Aorta (tissue), 5 donors: ENCODE measurements around the gene PPP5C. TPM values are rescaled to one million over a fixed set of nuclear protein-coding genes. Genes with fewer than 3 reads are reported as not detected.
"Not testable (repeated sequence)": the region's sequence is repeated elsewhere in the genome, so short reads cannot be mapped to it uniquely, and the experiment has no call there.

Experiments
- ATAC-seq: fragments of 200-7000 bp; cut with Tn5 transposase; one replicate; pipeline ENCODE4 v1.9.1; 2022; ENCODE audit warnings: moderate library complexity; ENCODE audit not compliant: low FRiP score
- DNase-seq, 2 donors: peaks; one replicate each; pipeline ENCODE4 v3.0.0-alpha.2; 2020
- H3K27ac ChIP-seq, 2 donors: one replicate each; pipeline ENCODE4 v1.5.1; 2013; ENCODE audit warnings: low read length in 2 of 2, mild to moderate bottlenecking in 2 of 2, moderate library complexity in 2 of 2, control low read depth in 1 of 2, inconsistent platforms in 1 of 2, low read depth in 1 of 2
- H3K27me3 ChIP-seq, 2 donors: one replicate each; pipeline ENCODE4 v1.6.1; 2013; ENCODE audit warnings: control low read depth in 1 of 2, low read length in 1 of 2, mild to moderate bottlenecking in 1 of 2, moderate library complexity in 1 of 2; ENCODE audit not compliant: insufficient read depth in 2 of 2, control insufficient read depth in 1 of 2
- H3K36me3 ChIP-seq, 2 donors: one replicate each; pipeline ENCODE4 v1.6.1; 2013; ENCODE audit warnings: control low read depth in 1 of 2, low read length in 1 of 2, mild to moderate bottlenecking in 1 of 2; ENCODE audit not compliant: insufficient read depth in 2 of 2, control insufficient read depth in 1 of 2
- H3K4me1 ChIP-seq, 2 donors: one replicate each; pipeline ENCODE4 v1.6.1; 2013; ENCODE audit warnings: low read length in 2 of 2, control low read depth in 1 of 2, mild to moderate bottlenecking in 1 of 2, moderate library complexity in 1 of 2; ENCODE audit not compliant: insufficient read depth in 2 of 2, control insufficient read depth in 1 of 2
- H3K4me3 ChIP-seq, 2 donors: one replicate each; pipeline ENCODE4 v1.5.1; 2013; ENCODE audit warnings: low read length in 2 of 2, control low read depth in 1 of 2, mild to moderate bottlenecking in 1 of 2
- H3K9me3 ChIP-seq: one replicate; pipeline ENCODE4 v1.6.1; 2013; ENCODE audit warnings: mild to moderate bottlenecking, low read length; ENCODE audit not compliant: control insufficient read depth
- WGBS, 2 donors: extraction: QIAGEN DNeasy Blood & Tissue Kit; methylation state at CpG; one replicate each; pipeline ENCODE4 v1.1.7; 2013; 5-methylcytosine and 5-hydroxymethylcytosine counted together
- intact Hi-C, 2 donors: fragments of 100-400 bp; cut with DNase I; formaldehyde crosslinking; loops; one replicate each; pipeline versions ENCODE4 v1.14.2 to v1.15.0; 2022
- polyA plus RNA-seq, 2 donors: library from polyadenylated mRNA; stranded (reverse); fragments of 200-250 nt; gene quantifications; one replicate each; pipeline ENCODE4 v1.2.3, GENCODE V29; 2013
- total RNA-seq, 2 donors: library from RNA; stranded (reverse); fragmentation: NEBNext Ultra II Directional; extraction: Animal tissue kit (Norgen Biotek cat#: 25700); gene quantifications; one replicate each; pipeline ENCODE4 v1.2.1, GENCODE V29; 2021
- donor health status: healthy with polysubstance abuse.
- donor health status: Bipolar disorder and iron deficiency.
- donor health status: DM: no; HTN: no; CAD: no.
- donor health status: DM: no; HTN: no; CAD: no.
- donor health status: DM: yes; HTN: yes; CAD: no.

PPP5C gene
- total and polyA plus RNA-seq, 4 donors: 23.0 to 63.7 (median 58.5) TPM

GRCh38 chr19:46411088-46411924 is 64.4 kb downstream of the PPP5C start:
- Histone ChIP-seq H3K4me1 (no peaks in the 10 kb centered on the region), H3K36me3 (no peaks in the 10 kb centered on the region), H3K4me3 (peak overlapping the region; percentile 43), H3K9me3 (no peaks in the 10 kb centered on the region), H3K27ac (peak overlapping the region in 1 of 2 donors; percentile 13), H3K27me3 (no peaks in the 10 kb centered on the region)
- intact Hi-C loops: no loop called here
- ATAC-seq (no peak), DNase-seq (no peak)
- WGBS, 2 donors: 10 to 13% methylated on average over 13 of the region's 13 CpGs

GRCh38 chr19:46411925-46412649 is 65.2 kb downstream of the PPP5C start:
- Histone ChIP-seq H3K27ac (peak overlapping the region in 1 of 2 donors; percentile 26), H3K27me3 (no peaks in the 10 kb centered on the region), H3K36me3 (no peaks in the 10 kb centered on the region), H3K4me3 (peak overlapping the region; percentile 43), H3K9me3 (no peaks in the 10 kb centered on the region), H3K4me1 (no peaks in the 10 kb centered on the region)
- no peak for ATAC-seq
- intact Hi-C loops: no loop called here
- DNase-seq: no peak
- 4 to 6% methylated on average over 52 to 54 of the region's 54 CpGs for WGBS, 2 donors

- Histone ChIP-seq H3K4me3 (peak overlapping the region; percentile 43), H3K36me3 (no peaks in the 10 kb centered on the region), H3K27me3 (no peaks in the 10 kb centered on the region), H3K9me3 (no peaks in the 10 kb centered on the region), H3K27ac (peak overlapping the region; percentile 26 to 32), H3K4me1 (no peaks in the 10 kb centered on the region)
- no peak for DNase-seq
- WGBS, 2 donors: 0 to 2% methylated on average over 29 of the region's 29 CpGs
- no peak for ATAC-seq
- intact Hi-C loops: no loop called here
Observed at GRCh38 chr19:46412650-46413261, 65.9 kb downstream of the PPP5C start.

DNA sequence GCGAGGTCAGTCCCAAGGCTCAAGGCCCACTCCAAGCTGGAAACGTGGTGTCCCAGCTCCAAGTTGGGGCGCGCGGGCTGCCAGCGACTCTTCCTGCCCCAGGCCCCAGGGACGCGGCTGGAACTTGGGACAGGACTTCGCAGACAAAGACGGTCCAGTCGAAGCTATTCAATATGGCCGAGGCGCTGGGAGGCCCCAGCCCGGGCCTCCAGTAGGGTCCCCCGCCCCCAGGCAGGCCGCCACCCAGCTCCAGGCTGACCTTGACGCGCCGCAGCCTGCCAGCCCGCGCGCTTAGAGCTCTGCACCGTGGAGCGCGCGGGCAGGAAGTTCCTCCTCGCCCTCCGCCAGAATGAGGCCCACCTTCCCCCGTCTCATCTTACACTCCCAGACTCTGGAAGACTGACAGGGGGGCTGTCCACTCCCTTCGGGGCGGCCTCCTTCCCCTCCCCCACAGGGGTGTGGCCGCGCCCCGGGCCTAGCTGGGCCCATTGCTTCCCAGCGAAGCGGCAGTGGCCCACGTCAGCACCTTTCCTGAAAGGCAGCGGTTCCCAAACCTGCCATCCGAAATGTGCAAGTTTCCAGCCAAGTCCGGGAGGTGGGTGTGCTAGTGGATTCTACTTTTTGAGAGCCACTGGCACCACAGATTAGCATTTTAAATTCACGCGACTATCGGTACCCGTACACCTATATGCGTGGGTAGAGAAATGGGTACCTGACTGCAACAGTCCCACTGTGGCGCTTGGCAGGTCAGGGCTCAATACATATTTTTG is 66.6 kb downstream of the PPP5C start, which contains the start of gene CCDC8:
Gene CCDC8, minus strand, starts transcription at position 303 of the 770 bp plus-strand sequence. CDS start 754 bp downstream, outside the sequence.
- H3K36me3 ChIP-seq: no peaks in the 10 kb centered on the region
- DNase-seq (peak; percentile 91 to 92), ATAC-seq (peak; percentile 90)
- intact Hi-C loops: no loop called here
- WGBS, 2 donors: 3 to 6% methylated on average over 44 to 46 of the region's 46 CpGs
- no peaks in the 10 kb centered on the region for H3K27me3 ChIP-seq
- peak within 1 kb of the TSS; percentile 43 for H3K4me3 ChIP-seq
- no peaks in the 10 kb centered on the region for H3K9me3 ChIP-seq
- no peaks in the 10 kb centered on the region for H3K4me1 ChIP-seq
- H3K27ac ChIP-seq: peak within 1 kb of the TSS; percentile 29 to 32

GRCh38 chr19:46414899-46415298 is 68.0 kb downstream of the PPP5C start:
- ATAC-seq, H3K27me3 ChIP-seq, intact Hi-C loops, H3K27ac ChIP-seq, DNase-seq, H3K9me3 ChIP-seq, H3K36me3 ChIP-seq, H3K4me3 ChIP-seq, H3K4me1 ChIP-seq: not testable (repeated sequence)
- 95 to 96% methylated on average over 22 of the region's 22 CpGs for WGBS, 2 donors

DNA sequence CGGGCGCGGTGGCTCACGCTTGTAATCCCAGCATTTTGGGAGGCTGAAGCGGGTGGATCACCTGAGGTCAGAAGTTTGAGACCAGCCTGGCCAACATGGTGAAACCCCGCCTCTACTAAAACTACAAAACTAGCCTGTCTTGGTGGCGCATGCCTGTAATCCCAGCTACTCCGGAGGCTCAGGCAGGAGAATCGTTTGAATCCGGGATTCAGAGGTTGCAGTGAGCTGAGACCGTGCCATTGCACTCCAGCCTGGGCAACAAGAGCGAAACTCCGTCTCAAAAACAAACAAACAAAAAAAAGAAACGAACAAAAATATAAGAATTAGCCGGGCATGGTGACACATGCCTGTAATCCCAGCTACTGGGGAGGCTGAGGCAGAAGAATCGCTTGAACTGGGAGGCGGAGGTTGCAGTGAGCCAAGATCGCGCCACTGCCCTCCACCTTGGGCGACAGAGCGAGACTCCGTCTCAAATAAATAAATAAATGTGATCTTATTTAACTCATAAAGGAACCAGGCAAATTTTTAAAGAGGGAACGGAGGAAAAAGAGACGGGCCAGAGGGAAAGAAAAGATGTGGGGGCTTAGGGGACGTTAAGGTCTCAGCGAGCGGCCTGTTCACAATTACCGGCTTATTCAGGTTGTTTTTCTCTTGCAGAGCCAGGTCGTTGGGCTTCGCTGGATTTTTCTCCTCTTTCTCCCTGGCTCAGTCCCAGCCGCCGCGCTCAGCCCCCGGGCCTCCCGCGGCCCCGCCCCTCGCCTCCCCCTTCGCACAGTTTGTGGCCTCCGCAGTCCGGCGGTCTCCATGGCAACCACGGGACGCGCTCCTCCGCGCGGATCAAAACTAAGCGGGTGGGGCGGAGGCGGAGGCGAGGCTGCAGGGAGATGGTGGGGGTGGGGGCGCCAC is 69.2 kb downstream of the PPP5C start:
- 19 to 22% methylated on average over 52 to 53 of the region's 53 CpGs for WGBS, 2 donors
- ATAC-seq (peak; percentile 82), DNase-seq (peak; percentile 95 to 97)
- intact Hi-C loops, H3K27me3 ChIP-seq, H3K27ac ChIP-seq, H3K4me1 ChIP-seq, H3K9me3 ChIP-seq, H3K36me3 ChIP-seq: not testable (repeated sequence)
- peak overlapping the region in 1 of 2 donors; percentile 25 for H3K4me3 ChIP-seq

DNA sequence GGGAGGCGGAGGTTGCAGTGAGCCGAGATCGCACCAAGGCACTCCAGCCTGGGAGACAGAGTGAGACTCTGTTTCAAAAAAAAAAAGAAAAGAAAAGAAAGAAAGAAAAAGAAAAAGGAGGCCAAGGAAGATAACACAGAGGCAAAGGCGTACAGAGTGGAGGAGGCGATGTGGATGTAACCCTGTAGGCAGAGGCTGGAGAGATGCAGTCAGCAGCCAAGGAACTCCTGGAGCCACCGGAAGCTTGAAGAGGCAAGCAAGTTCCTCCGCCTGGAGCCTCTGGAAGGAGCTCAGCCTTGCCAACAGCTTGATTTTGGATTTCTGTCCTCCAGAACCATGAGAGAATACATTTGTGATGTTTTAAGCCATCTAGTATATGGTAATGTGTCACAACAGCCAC is 73.2 kb downstream of the PPP5C start:
- Histone ChIP-seq H3K27ac (peak overlapping the region in 1 of 2 donors; percentile 76), H3K27me3 (no peaks in the 10 kb centered on the region), H3K36me3 (no peaks in the 10 kb centered on the region), H3K9me3 (no peaks in the 10 kb centered on the region), H3K4me1 (no peaks in the 10 kb centered on the region), H3K4me3 (no peak overlapping the region)
- DNase-seq (peak in 1 of 2 donors; percentile 34), ATAC-seq (no peak)
- intact Hi-C loops: no loop called here
- WGBS, 2 donors: 62 to 63% methylated on average over 7 of the region's 7 CpGs
